Peyer's patch (tissue), 4 donors: ENCODE data around the gene EMCN.

ENCODE experiments used
- CTCF ChIP-seq, 6 experiments: fragments of 450-650 bp in 4 of 6; fragments of 200-600 bp in 2 of 6; sonication (generic) in 1 of 6; IDR thresholded peaks; one replicate each; pipeline ENCODE4 v1.5.1; 2017 to 2019; ENCODE audit warnings: antibody characterized with exemption in 6 of 6, mild to moderate bottlenecking in 3 of 6, moderate library complexity in 1 of 6
- POLR2A ChIP-seq, 2 donors: fragments of 450-650 bp; IDR thresholded peaks; one replicate each; pipeline ENCODE4 v1.5.1; 2017; ENCODE audit warnings: antibody characterized with exemption in 2 of 2, mild to moderate bottlenecking in 2 of 2, moderate library complexity in 2 of 2

GRCh38 chr4:100547541-100548199 is 29.8 kb upstream of the EMCN start:
- no peak for TF ChIP-seq POLR2A (IDR thresholded peaks at IDR 0.05)
- TF ChIP-seq CTCF (IDR thresholded peaks at IDR 0.05) = no peak
